Ascending aorta (tissue), 2 donors: Measurements from ENCODE around the gene GNPTAB. TPM values are rescaled to one million over a fixed set of nuclear protein-coding genes. Genes with fewer than 3 reads are reported as not detected.

Experiments
- DNase-seq, 2 donors: peaks; one replicate each; pipeline ENCODE4 v3.0.0-alpha.2; 2019; ENCODE audit warnings: low spot score in 2 of 2
- H3K27ac ChIP-seq, 2 donors: fragments of 200-600 bp; sonication (generic); one replicate each; pipeline ENCODE4 v1.5.1; 2016 to 2017; ENCODE audit warnings: mild to moderate bottlenecking in 1 of 2
- H3K27me3 ChIP-seq: fragments of 200-600 bp; sonication (generic); one replicate; pipeline ENCODE4 v1.5.1; 2017
- H3K36me3 ChIP-seq, 2 donors: fragments of 200-600 bp; sonication (generic); one replicate each; pipeline ENCODE4 v1.5.1; 2016
- H3K4me1 ChIP-seq, 2 donors: fragments of 200-600 bp; sonication (generic); one replicate each; pipeline ENCODE4 v1.5.1; 2016 to 2017; ENCODE audit warnings: mild to moderate bottlenecking in 1 of 2
- H3K4me3 ChIP-seq, 2 donors: fragments of 200-600 bp; sonication (generic); one replicate each; pipeline ENCODE4 v1.5.1; 2016 to 2017; ENCODE audit warnings: mild to moderate bottlenecking in 1 of 2
- H3K9me3 ChIP-seq, 2 donors: fragments of 200-600 bp; sonication (generic); one replicate each; pipeline ENCODE4 v1.5.1; 2016
- CTCF ChIP-seq, 3 experiments: fragments of 200-600 bp in 2 of 3; fragments of 450-650 bp in 1 of 3; sonication (generic) in 2 of 3; IDR thresholded peaks; one replicate each; pipeline ENCODE4 v1.5.1; 2016 to 2019; ENCODE audit warnings: antibody characterized with exemption in 3 of 3, mild to moderate bottlenecking in 1 of 3, moderate library complexity in 1 of 3
- intact Hi-C: fragments of 100-400 bp; cut with DNase I; formaldehyde crosslinking; loops from one replicate; pipeline ENCODE4 v1.15.1; 2023
- total RNA-seq: library from RNA; depleted of rRNA; stranded (reverse); fragments of >200 nt; gene quantifications from one replicate; pipeline ENCODE4 v1.1.0, GENCODE V29; 2016

The GNPTAB gene
- total RNA-seq, 1 donor from 2014 or later, result 9.5 TPM

GRCh38 chr12:101750152-101750551 is 80.6 kb downstream of the GNPTAB start:
- TF ChIP-seq CTCF (IDR thresholded peaks at IDR 0.05), result no peak
- H3K36me3 ChIP-seq, result peaks cover 26 to 72% of the 10 kb centered on the region in 2 donors

GRCh38 chr12:101749657-101750056 is 81.1 kb downstream of the GNPTAB start:
- no peak overlapping the region for H3K27ac ChIP-seq
- peaks cover 24 to 77% of the 10 kb centered on the region in 2 donors for H3K36me3 ChIP-seq
- no peaks in the 10 kb centered on the region for H3K9me3 ChIP-seq
- no peaks in the 10 kb centered on the region for H3K4me1 ChIP-seq
- no peak for DNase-seq
- no peak for TF ChIP-seq CTCF (IDR thresholded peaks at IDR 0.05)
- intact Hi-C loops, result loop anchor here (5.0 kb wide), 1 partner anchor 177 kb away; no protein-coding TSS in a partner anchor
- H3K27me3 ChIP-seq, result no peaks in the 10 kb centered on the region
- H3K4me3 ChIP-seq, result no peak overlapping the region

More at GRCh38 chr12:101750152-101750551, 80.6 kb downstream of the GNPTAB start:
- Histone ChIP-seq H3K27me3 (no peaks in the 10 kb centered on the region), H3K4me1 (no peaks in the 10 kb centered on the region), H3K27ac (no peak overlapping the region), H3K4me3 (no peak overlapping the region), H3K9me3 (no peaks in the 10 kb centered on the region)
- intact Hi-C loops, result no loop called here
- no peak for DNase-seq

- peaks cover 28 to 83% of the 10 kb centered on the region in 2 donors for H3K36me3 ChIP-seq
- H3K27me3 ChIP-seq, result no peaks in the 10 kb centered on the region
- no peak for DNase-seq
- intact Hi-C loops, result loop anchor here (5.0 kb wide), 1 partner anchor 177 kb away; no protein-coding TSS in a partner anchor
- no peak overlapping the region for H3K27ac ChIP-seq
- H3K4me1 ChIP-seq, result no peaks in the 10 kb centered on the region
- no peak overlapping the region for H3K4me3 ChIP-seq
- H3K9me3 ChIP-seq, result no peaks in the 10 kb centered on the region
- no peak for TF ChIP-seq CTCF (IDR thresholded peaks at IDR 0.05)
Measured at GRCh38 chr12:101748907-101749306, 81.9 kb downstream of the GNPTAB start.

GRCh38 chr12:101747697-101748096 is 83.1 kb downstream of the GNPTAB start:
- DNase-seq, result no peak
- H3K4me3 ChIP-seq, result no peak overlapping the region
- no peak overlapping the region for H3K27ac ChIP-seq
- no peaks in the 10 kb centered on the region for H3K9me3 ChIP-seq
- TF ChIP-seq CTCF (IDR thresholded peaks at IDR 0.05), result no peak
- H3K27me3 ChIP-seq, result no peaks in the 10 kb centered on the region
- peaks cover 28 to 80% of the 10 kb centered on the region in 2 donors for H3K36me3 ChIP-seq
- no peaks in the 10 kb centered on the region for H3K4me1 ChIP-seq
- intact Hi-C loops, result loop anchor here (5.0 kb wide), 1 partner anchor 175 kb away; no protein-coding TSS in a partner anchor

GRCh38 chr12:101746661-101747060 is 84.1 kb downstream of the GNPTAB start:
- no peak overlapping the region for H3K4me3 ChIP-seq
- intact Hi-C loops, result loop anchor here (5.0 kb wide), 1 partner anchor 174 kb away; no protein-coding TSS in a partner anchor
- H3K9me3 ChIP-seq, result no peaks in the 10 kb centered on the region
- H3K27ac ChIP-seq, result no peak overlapping the region
- no peak for TF ChIP-seq CTCF (IDR thresholded peaks at IDR 0.05)
- H3K27me3 ChIP-seq, result no peaks in the 10 kb centered on the region
- no peak for DNase-seq
- H3K36me3 ChIP-seq, result peaks cover 28 to 70% of the 10 kb centered on the region in 2 donors
- H3K4me1 ChIP-seq, result no peaks in the 10 kb centered on the region

- Histone ChIP-seq H3K27ac (no peak overlapping the region), H3K4me3 (no peak overlapping the region), H3K4me1 (no peaks in the 10 kb centered on the region), H3K9me3 (no peaks in the 10 kb centered on the region), H3K36me3 (peaks cover 27 to 65% of the 10 kb centered on the region in 2 donors), H3K27me3 (no peaks in the 10 kb centered on the region)
- intact Hi-C loops, result loop anchor here (5.0 kb wide), 1 partner anchor 174 kb away; no protein-coding TSS in a partner anchor
- no peak for DNase-seq
- no peak for TF ChIP-seq CTCF (IDR thresholded peaks at IDR 0.05)
Measured at GRCh38 chr12:101746196-101746595, 84.6 kb downstream of the GNPTAB start.
